ENCODE data around the gene PPP1R13L.
A peak's percentile ranks its signal among the peaks of the same experiment; 100 is the strongest.

GRCh38 chr19:45402298-45403061 lies 2.4 kb downstream of the PPP1R13L start:
- TF ChIP-seq, protein P1, sequence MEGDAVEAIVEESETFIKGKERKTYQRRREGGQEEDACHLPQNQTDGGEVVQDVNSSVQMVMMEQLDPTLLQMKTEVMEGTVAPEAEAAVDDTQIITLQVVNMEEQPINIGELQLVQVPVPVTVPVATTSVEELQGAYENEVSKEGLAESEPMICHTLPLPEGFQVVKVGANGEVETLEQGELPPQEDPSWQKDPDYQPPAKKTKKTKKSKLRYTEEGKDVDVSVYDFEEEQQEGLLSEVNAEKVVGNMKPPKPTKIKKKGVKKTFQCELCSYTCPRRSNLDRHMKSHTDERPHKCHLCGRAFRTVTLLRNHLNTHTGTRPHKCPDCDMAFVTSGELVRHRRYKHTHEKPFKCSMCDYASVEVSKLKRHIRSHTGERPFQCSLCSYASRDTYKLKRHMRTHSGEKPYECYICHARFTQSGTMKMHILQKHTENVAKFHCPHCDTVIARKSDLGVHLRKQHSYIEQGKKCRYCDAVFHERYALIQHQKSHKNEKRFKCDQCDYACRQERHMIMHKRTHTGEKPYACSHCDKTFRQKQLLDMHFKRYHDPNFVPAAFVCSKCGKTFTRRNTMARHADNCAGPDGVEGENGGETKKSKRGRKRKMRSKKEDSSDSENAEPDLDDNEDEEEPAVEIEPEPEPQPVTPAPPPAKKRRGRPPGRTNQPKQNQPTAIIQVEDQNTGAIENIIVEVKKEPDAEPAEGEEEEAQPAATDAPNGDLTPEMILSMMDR (IDR thresholded peaks at IDR 0.05; ENCODE audit: low read depth, low read length, missing input control) = peak; percentile 24
- no peak for TF ChIP-seq JUND (IDR thresholded peaks at IDR 0.05)
- no peak for TF ChIP-seq MAX (IDR thresholded peaks at IDR 0.05)
- TF ChIP-seq, protein P2, sequence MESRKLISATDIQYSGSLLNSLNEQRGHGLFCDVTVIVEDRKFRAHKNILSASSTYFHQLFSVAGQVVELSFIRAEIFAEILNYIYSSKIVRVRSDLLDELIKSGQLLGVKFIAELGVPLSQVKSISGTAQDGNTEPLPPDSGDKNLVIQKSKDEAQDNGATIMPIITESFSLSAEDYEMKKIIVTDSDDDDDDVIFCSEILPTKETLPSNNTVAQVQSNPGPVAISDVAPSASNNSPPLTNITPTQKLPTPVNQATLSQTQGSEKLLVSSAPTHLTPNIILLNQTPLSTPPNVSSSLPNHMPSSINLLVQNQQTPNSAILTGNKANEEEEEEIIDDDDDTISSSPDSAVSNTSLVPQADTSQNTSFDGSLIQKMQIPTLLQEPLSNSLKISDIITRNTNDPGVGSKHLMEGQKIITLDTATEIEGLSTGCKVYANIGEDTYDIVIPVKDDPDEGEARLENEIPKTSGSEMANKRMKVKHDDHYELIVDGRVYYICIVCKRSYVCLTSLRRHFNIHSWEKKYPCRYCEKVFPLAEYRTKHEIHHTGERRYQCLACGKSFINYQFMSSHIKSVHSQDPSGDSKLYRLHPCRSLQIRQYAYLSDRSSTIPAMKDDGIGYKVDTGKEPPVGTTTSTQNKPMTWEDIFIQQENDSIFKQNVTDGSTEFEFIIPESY (IDR thresholded peaks at IDR 0.05) = no peak
- TF ChIP-seq GABPA (IDR thresholded peaks at IDR 0.05 in 1 of 2, conservative IDR thresholded peaks at IDR 0.05 in 1 of 2) = no peak
- no peak for TF ChIP-seq SP1 (IDR thresholded peaks at IDR 0.05)
- peak in 1 of 2 donors; percentile 52 for TF ChIP-seq RAD21 (IDR thresholded peaks at IDR 0.05)
- TF ChIP-seq TAF1 (conservative IDR thresholded peaks at IDR 0.05) = no peak
- TF ChIP-seq YY1 (IDR thresholded peaks at IDR 0.05) = no peak
- TF ChIP-seq REST (IDR thresholded peaks at IDR 0.05) = no peak
- no peak for TF ChIP-seq EGR1 (IDR thresholded peaks at IDR 0.05; ENCODE audit: low read depth in 2 of 2)
- TF ChIP-seq ATF3 (IDR thresholded peaks at IDR 0.05) = no peak
